Ectodermal cell (in vitro differentiated cells): ENCODE results near the gene SLC2A9.

Experiments used
- H3K27ac ChIP-seq: 2 replicates; pipeline ENCODE4 v1.7.0; 2013; ENCODE audit warnings: mild to moderate bottlenecking, low read depth, low read length; ENCODE audit not compliant: insufficient read depth, poor library complexity, severe bottlenecking
- H3K27me3 ChIP-seq: 2 replicates; pipeline ENCODE4 v1.7.0; 2013; ENCODE audit warnings: mild to moderate bottlenecking, low read length; ENCODE audit not compliant: insufficient read depth, control insufficient read depth, poor library complexity, severe bottlenecking
- H3K36me3 ChIP-seq: one replicate; pipeline ENCODE4 v1.7.0; 2013; ENCODE audit warnings: low read length; ENCODE audit not compliant: control insufficient read depth, insufficient read depth
- H3K4me1 ChIP-seq: one replicate; pipeline ENCODE4 v1.7.0; 2013; ENCODE audit warnings: low read length; ENCODE audit not compliant: control insufficient read depth, insufficient read depth
- H3K4me3 ChIP-seq: 2 replicates; pipeline ENCODE4 v1.7.0; 2013; ENCODE audit warnings: low read depth, low read length, control low read depth; ENCODE audit not compliant: insufficient read depth
- H3K9me3 ChIP-seq: 2 replicates; pipeline ENCODE4 v1.7.0; 2013; ENCODE audit warnings: mild to moderate bottlenecking, low read length, moderate library complexity; ENCODE audit not compliant: control insufficient read depth
- WGBS, 2 experiments: methylation state at CpG; one replicate each; pipeline ENCODE4 v1.1.7; 2013; ENCODE audit warnings: missing lambda C conversion rate in 2 of 2; 5-methylcytosine and 5-hydroxymethylcytosine counted together

The SLC2A9 gene

DNA sequence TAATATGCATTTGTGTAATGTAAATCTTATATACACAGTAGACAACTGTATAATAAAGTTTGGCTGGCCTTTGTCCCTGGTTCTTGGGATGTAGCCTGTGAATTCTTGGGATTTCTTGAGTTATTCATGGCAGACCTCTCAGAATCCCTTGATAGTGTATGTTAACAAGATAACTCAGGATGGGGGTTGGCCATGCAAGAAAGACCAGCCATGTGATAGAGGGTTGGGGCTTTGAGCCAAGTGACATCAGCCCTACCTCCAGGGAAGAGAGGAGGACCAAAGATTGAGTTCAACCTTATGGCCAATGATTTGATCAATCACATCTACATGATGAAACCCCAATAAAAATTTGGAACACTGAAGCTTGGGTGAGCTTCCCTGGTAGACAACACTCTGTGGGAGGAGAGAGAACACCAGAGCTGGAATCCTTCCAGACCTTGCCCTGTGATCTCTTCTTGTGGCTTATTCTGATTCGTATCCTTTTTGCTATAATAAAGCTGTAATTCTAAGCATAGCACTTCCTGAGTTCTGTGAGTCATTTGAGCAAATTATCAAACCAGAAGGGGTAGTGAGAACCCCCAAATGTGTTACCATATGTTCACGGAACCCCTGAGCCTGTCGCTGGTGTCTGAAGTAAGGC, 11.3 kb downstream of the SLC2A9 start:
- no peak overlapping the region for H3K4me3 ChIP-seq
- 95 to 97% methylated on average over 3 of the region's 3 CpGs for WGBS, 2 experiments
- H3K9me3 ChIP-seq, result no peaks in the 10 kb centered on the region
- no peaks in the 10 kb centered on the region for H3K4me1 ChIP-seq
- H3K36me3 ChIP-seq, result no peaks in the 10 kb centered on the region
- H3K27ac ChIP-seq, result no peak overlapping the region
- no peaks in the 10 kb centered on the region for H3K27me3 ChIP-seq

DNA sequence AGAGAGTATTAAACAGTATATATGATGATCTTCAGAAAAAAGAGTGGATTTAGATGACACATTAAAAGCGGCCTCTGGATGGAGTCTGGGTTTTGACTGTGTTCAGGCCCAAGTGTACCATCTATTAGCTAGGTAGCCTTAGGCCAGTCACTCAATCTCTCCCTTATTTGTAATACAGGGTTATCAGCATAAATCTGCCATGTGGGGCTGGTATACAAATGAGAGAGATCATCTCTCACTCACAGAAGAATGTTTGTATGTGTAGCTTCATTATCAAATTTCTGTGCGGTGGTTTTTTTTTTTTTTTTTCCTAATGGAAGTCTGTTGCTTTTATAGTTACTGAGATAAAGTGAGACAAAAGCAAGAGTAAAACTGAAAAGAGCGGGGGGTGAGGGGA, 12.7 kb downstream of the SLC2A9 start:
- WGBS, 2 experiments, result 97 to 100% methylated on average over 3 of the region's 3 CpGs
- Histone ChIP-seq H3K4me1 (no peaks in the 10 kb centered on the region), H3K27me3 (no peaks in the 10 kb centered on the region), H3K4me3 (no peak overlapping the region), H3K27ac (no peak overlapping the region), H3K36me3 (no peaks in the 10 kb centered on the region), H3K9me3 (no peaks in the 10 kb centered on the region)

DNA sequence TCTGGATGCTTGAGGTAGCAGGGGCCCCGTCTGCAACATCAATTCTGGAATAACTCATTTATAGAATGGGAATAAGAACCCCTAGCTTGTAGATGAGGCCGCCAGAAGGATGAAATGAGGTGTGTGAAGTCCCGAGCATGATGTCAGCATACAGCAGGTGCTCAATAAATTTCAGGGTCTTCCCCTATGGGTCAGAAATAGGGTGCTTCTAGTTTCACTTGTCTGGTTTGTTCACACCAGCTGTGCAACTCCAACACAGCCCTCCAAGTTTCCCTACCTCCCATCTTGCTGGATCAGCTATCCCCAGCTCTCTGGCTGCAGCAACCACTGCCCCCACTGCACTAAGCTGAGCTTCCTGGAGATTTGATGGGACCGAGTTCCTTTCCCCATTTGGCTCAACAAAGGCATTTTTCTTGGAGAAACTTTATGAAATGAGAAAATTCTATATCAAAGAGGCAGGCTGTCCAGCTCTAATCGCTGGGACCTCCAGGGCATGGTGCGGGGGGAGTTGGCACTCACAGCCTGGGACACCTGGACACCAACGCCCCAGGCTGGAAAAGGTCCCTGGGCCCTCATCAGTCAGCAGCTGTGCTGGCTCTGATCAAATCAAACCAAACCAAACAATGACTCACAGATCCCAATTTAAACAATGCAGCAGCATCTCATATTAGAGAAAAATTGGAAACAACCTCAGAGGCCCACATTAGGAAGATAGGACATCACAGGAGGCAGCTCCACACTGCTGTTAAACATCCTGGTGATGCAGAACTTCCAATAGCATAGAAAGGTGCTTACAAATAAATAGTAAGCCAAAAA, 13.3 kb downstream of the SLC2A9 start:
- no peaks in the 10 kb centered on the region for H3K36me3 ChIP-seq
- no peaks in the 10 kb centered on the region for H3K4me1 ChIP-seq
- WGBS, 2 experiments, result 76 to 82% methylated on average over 7 of the region's 7 CpGs
- no peaks in the 10 kb centered on the region for H3K27me3 ChIP-seq
- no peak overlapping the region for H3K27ac ChIP-seq
- no peaks in the 10 kb centered on the region for H3K9me3 ChIP-seq
- no peak overlapping the region for H3K4me3 ChIP-seq

DNA sequence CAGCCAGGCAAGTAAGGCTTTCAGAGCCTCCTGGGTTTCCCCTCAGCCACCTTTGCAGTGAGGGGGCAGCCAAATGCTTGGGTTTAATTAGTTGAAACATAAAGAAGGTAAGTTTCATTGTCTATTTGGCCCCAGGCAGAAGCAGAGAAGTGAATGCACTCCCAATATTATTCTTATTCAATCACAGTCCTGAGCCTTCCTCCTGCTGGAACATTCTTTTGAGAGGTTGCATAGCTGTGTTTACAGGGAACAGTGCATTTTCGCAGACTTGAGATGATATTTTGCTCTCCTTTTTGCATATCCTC, 13.9 kb downstream of the SLC2A9 start:
- Histone ChIP-seq H3K4me3 (no peak overlapping the region), H3K9me3 (no peaks in the 10 kb centered on the region), H3K27me3 (no peaks in the 10 kb centered on the region), H3K4me1 (no peaks in the 10 kb centered on the region), H3K36me3 (no peaks in the 10 kb centered on the region), H3K27ac (no peak overlapping the region)
- 89 to 93% methylated on average over 1 of the region's 1 CpG for WGBS, 2 experiments

DNA sequence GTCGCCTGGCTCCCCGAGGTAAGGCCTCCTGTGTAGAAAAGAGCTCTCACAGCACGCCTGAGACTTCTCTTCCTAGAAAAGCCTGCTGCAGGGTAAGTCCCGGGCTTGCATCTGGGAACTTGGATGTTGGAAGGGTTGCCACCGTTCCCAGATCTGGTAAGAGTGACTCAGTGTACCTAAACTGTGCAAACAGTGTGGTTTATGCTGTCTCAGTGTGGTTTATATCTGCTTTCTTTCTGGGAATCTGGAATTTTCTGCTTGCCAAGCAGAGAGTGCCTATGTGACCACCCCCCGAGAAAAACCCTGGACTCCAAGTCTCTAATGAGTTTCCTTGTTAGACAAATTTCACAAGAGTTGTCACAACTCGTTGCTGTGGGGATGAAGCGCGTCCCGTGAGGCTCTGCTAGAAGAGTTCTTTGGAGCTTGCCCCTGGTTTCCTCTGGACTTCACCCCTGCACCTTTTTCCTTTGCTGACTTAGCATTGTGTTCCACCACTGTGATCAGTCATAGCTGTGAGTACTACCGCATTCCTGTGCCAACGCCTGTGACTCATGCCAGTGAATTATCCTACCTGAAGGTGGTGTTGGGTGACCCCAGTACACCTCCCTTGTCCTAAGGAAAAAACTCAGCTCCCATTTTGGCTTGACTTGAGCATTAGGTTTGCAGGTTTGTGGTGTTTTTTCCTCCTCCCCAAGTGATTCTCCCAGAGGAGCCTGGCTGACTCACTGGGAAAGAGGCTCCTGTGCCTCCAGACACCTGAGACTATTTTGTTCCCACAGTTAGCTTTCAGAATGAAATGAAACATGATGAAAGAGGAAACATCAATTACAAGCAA, 14.5 kb downstream of the SLC2A9 start:
- Histone ChIP-seq H3K9me3 (no peaks in the 10 kb centered on the region), H3K36me3 (no peaks in the 10 kb centered on the region), H3K27me3 (no peaks in the 10 kb centered on the region), H3K4me3 (no peak overlapping the region), H3K27ac (no peak overlapping the region), H3K4me1 (no peaks in the 10 kb centered on the region)
- WGBS, 2 experiments, result 86 to 89% methylated on average over 12 of the region's 12 CpGs

DNA sequence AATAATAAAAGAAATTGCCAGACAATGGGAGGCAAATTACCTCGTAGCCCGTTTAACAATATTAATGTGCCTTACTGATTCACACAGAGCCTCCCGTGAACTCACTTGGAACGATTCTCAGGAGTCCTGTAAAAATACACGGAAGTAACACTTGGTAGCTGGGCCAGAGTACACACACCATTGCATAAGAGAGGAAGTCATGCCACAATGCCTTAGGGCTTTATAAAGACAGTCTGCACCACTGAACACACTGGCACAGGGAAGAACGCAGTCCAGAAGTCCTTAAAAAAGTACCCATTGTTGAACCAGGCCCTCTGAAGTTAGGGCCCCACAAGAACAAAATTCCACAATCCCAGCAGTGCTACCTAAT, 15.1 kb downstream of the SLC2A9 start:
- no peak overlapping the region for H3K4me3 ChIP-seq
- no peaks in the 10 kb centered on the region for H3K36me3 ChIP-seq
- no peaks in the 10 kb centered on the region for H3K4me1 ChIP-seq
- no peaks in the 10 kb centered on the region for H3K9me3 ChIP-seq
- 74 to 78% methylated on average over 6 of the region's 6 CpGs for WGBS, 2 experiments
- no peak overlapping the region for H3K27ac ChIP-seq
- no peaks in the 10 kb centered on the region for H3K27me3 ChIP-seq

DNA sequence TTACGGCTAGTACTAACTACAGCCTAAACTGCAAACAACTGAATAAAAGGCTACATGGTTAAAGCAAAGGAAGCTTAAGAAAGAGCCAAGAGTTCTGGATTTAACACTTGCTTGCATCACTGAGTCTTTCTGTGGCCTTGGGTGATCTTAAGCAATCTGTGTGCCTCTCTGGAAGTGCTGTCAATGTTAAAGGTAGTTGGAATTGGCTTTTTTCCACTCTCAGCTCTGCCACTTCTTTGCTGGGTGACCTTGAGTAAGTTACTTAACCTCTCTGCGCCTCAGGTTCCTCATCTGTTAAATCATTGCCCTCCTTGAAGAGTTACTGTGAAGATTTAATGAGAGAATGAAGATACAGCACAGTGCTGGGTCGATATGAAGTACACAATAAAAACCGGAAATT, 15.7 kb downstream of the SLC2A9 start:
- no peak overlapping the region for H3K27ac ChIP-seq
- H3K36me3 ChIP-seq, result no peaks in the 10 kb centered on the region
- no peaks in the 10 kb centered on the region for H3K27me3 ChIP-seq
- no peaks in the 10 kb centered on the region for H3K9me3 ChIP-seq
- H3K4me3 ChIP-seq, result no peak overlapping the region
- WGBS, 2 experiments, result 72 to 94% methylated on average over 3 to 4 of the region's 4 CpGs
- no peaks in the 10 kb centered on the region for H3K4me1 ChIP-seq

DNA sequence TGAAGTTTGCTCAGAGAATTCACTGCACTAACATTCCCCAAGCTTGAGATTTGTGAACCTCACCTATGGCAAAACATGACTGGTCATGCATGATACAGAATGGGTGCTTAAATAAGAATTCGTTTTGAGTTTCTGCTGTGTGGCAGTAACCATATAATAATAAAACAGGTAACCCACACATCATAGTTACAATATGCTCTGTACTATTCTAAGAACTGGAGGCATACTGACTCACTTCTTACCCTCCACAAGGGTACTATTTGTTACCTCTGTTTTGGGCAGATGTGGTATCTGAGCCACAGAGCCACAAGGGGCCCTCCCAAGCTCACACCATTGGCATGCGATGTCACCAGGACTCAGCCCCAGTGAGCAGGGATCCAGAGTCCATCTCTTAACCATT, 17.6 kb downstream of the SLC2A9 start:
- no peaks in the 10 kb centered on the region for H3K9me3 ChIP-seq
- H3K4me1 ChIP-seq, result no peaks in the 10 kb centered on the region
- H3K36me3 ChIP-seq, result no peaks in the 10 kb centered on the region
- H3K4me3 ChIP-seq, result no peak overlapping the region
- no peak overlapping the region for H3K27ac ChIP-seq
- H3K27me3 ChIP-seq, result no peaks in the 10 kb centered on the region
- 84% methylated on average over 2 of the region's 2 CpGs; no CpG with 5 or more reads in 1 of the 2 experiments for WGBS, 2 experiments

DNA sequence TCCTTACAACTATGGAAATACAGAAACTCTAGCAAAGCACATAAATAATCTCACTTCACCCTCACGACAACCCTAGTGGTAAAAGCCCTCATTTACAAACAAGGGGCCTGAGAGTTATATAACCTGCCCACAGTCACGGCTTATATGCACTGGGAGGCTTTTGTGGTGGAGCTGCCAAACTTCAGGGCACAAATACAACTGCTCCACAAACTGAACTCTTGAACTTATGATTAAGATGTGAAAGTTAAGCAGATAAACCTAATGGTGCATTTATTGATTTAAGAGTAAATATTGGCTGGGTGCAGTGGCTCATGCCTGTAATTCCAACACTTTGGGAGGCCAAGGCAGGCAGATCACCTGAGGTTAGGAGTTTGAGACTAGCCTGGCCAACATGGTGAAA, 19.0 kb downstream of the SLC2A9 start:
- WGBS, 2 experiments, result 89 to 92% methylated on average over 2 of the region's 2 CpGs
- Histone ChIP-seq H3K9me3 (no peaks in the 10 kb centered on the region), H3K27me3 (no peaks in the 10 kb centered on the region), H3K36me3 (no peaks in the 10 kb centered on the region), H3K4me1 (no peaks in the 10 kb centered on the region), H3K27ac (no peak overlapping the region), H3K4me3 (no peak overlapping the region)

DNA sequence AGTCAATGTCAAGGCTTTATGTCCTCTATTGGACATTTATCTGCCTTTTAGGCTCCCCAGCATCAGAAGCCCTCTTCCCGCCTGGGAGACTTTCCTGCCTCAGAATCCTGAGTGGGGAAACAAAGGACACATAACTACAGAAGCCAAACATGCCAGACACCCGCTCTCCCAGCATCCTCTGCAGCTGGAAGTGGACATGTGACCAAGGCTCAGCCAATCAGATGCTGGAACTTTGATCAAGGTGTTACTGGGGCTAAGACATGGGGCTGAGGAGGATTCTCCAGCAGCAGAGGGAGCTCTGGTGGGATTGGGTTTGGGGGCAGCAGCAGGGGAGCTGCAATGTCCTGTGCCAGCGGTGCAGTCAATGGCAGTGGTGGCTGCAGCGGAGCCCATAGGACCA, 19.5 kb downstream of the SLC2A9 start:
- Histone ChIP-seq H3K9me3 (no peaks in the 10 kb centered on the region), H3K36me3 (no peaks in the 10 kb centered on the region), H3K27ac (no peak overlapping the region), H3K27me3 (no peaks in the 10 kb centered on the region), H3K4me1 (no peaks in the 10 kb centered on the region), H3K4me3 (no peak overlapping the region)
- WGBS, 2 experiments, result 93 to 94% methylated on average over 4 of the region's 4 CpGs
